H9 (cell line): ENCODE measurements around the gene INPP4A. TPM values are rescaled to one million over a fixed set of nuclear protein-coding genes. Genes with fewer than 3 reads are reported as not detected.
A peak's percentile ranks its signal among the peaks of the same experiment; 100 is the strongest.
"Not testable (repeated sequence)": the region's sequence is repeated elsewhere in the genome, so short reads cannot be mapped to it uniquely, and the experiment has no call there.

ENCODE experiments used
- DNase-seq: peaks from one replicate; pipeline ENCODE4 v3.0.0-alpha.2; 2017
- H2AFZ ChIP-seq: one replicate; pipeline ENCODE4 v1.6.1; 2013; ENCODE audit warnings: mild to moderate bottlenecking, low read length, control low read depth, moderate library complexity
- H2AK5ac ChIP-seq: 2 replicates; pipeline ENCODE4 v1.6.1; 2013; ENCODE audit warnings: low read length, control low read depth, mixed read lengths; ENCODE audit not compliant: insufficient read length
- H2BK120ac ChIP-seq: one replicate; pipeline ENCODE4 v1.6.1; 2013; ENCODE audit warnings: low read depth, mild to moderate bottlenecking, low read length, control low read depth, inconsistent platforms; ENCODE audit not compliant: poor library complexity, severe bottlenecking
- H2BK12ac ChIP-seq: 2 replicates; pipeline ENCODE4 v1.6.1; 2013; ENCODE audit warnings: low read length, control low read depth, mixed read lengths, low read depth; ENCODE audit not compliant: insufficient read length
- H2BK15ac ChIP-seq: 2 replicates; pipeline ENCODE4 v1.6.1; 2013; ENCODE audit warnings: low read depth, low read length, control low read depth
- H2BK20ac ChIP-seq: one replicate; pipeline ENCODE4 v1.6.1; 2013; ENCODE audit warnings: low read depth, mild to moderate bottlenecking, low read length, control low read depth, inconsistent platforms; ENCODE audit not compliant: poor library complexity, severe bottlenecking
- H2BK5ac ChIP-seq: 2 replicates; pipeline ENCODE4 v1.6.1; 2013; ENCODE audit warnings: low read length, control low read depth, mixed read lengths; ENCODE audit not compliant: insufficient read length
- H3K14ac ChIP-seq: 2 replicates; pipeline ENCODE4 v1.6.1; 2013; ENCODE audit warnings: low read length, control low read depth; ENCODE audit not compliant: insufficient read depth
- H3K18ac ChIP-seq: 2 replicates; pipeline ENCODE4 v1.6.1; 2013; ENCODE audit warnings: low read depth, mild to moderate bottlenecking, mixed read lengths, low read length, control low read depth; ENCODE audit not compliant: insufficient read length
- H3K23ac ChIP-seq: 2 replicates; pipeline ENCODE4 v1.6.1; 2013; ENCODE audit warnings: low read length, control low read depth, mixed read lengths, low read depth; ENCODE audit not compliant: insufficient read length
- H3K23me2 ChIP-seq: 2 replicates; pipeline ENCODE4 v1.6.1; 2013; ENCODE audit warnings: low read depth, mild to moderate bottlenecking, mixed read lengths, low read length, control low read depth; ENCODE audit not compliant: insufficient read length, poor library complexity, severe bottlenecking
- H3K27ac ChIP-seq: 2 replicates; pipeline ENCODE4 v1.5.1; 2013; ENCODE audit warnings: low read length, control low read depth, mixed read lengths, low read depth; ENCODE audit not compliant: insufficient read length
- H3K27me3 ChIP-seq: 2 replicates; pipeline ENCODE4 v1.6.1; 2013; ENCODE audit warnings: low read length, control low read depth, inconsistent platforms; ENCODE audit not compliant: insufficient read depth
- H3K4ac ChIP-seq: 2 replicates; pipeline ENCODE4 v1.6.1; 2013; ENCODE audit warnings: low read depth, mild to moderate bottlenecking, control low read depth, inconsistent platforms, low read length, moderate library complexity
- H3K4me1 ChIP-seq: 2 replicates; pipeline ENCODE4 v1.6.1; 2013; ENCODE audit warnings: low read length, control low read depth, inconsistent platforms; ENCODE audit not compliant: insufficient read depth
- H3K4me2 ChIP-seq: 2 replicates; pipeline ENCODE4 v1.6.1; 2013; ENCODE audit warnings: low read length, control low read depth, mixed read lengths; ENCODE audit not compliant: insufficient read length, insufficient read depth
- H3K56ac ChIP-seq: 2 replicates; pipeline ENCODE4 v1.6.1; 2013; ENCODE audit warnings: low read depth, mild to moderate bottlenecking, mixed read lengths, low read length, control low read depth; ENCODE audit not compliant: insufficient read length
- H3K79me1 ChIP-seq: 2 replicates; pipeline ENCODE4 v1.6.1; 2013; ENCODE audit warnings: low read depth, mild to moderate bottlenecking, moderate library complexity, low read length, control low read depth, inconsistent platforms; ENCODE audit not compliant: insufficient read depth, poor library complexity, severe bottlenecking
- H3K79me2 ChIP-seq: 2 replicates; pipeline ENCODE4 v1.6.1; 2013; ENCODE audit warnings: low read length, control low read depth, inconsistent platforms; ENCODE audit not compliant: insufficient read depth
- H3K9ac ChIP-seq: 2 replicates; pipeline ENCODE4 v1.6.1; 2013; ENCODE audit warnings: low read length, control low read depth, mixed read lengths; ENCODE audit not compliant: insufficient read length; ENCODE audit errors: extremely low read depth
- H3K9me3 ChIP-seq: one replicate; pipeline ENCODE4 v1.6.1; 2013; ENCODE audit warnings: low read depth, low read length, inconsistent platforms; ENCODE audit not compliant: control insufficient read depth
- H3T11ph ChIP-seq: one replicate; pipeline ENCODE4 v1.6.1; 2013; ENCODE audit warnings: mild to moderate bottlenecking, low read length, control low read depth, inconsistent platforms
- H4K20me1 ChIP-seq: one replicate; pipeline ENCODE4 v1.6.1; 2013; ENCODE audit not compliant: control insufficient read depth, insufficient read length, insufficient read depth
- H4K5ac ChIP-seq: 2 replicates; pipeline ENCODE4 v1.6.1; 2013; ENCODE audit warnings: low read depth, mild to moderate bottlenecking, mixed read lengths, low read length, control low read depth; ENCODE audit not compliant: insufficient read length
- H4K8ac ChIP-seq: replicated peaks from 2 replicates; pipeline ENCODE4 v1.6.1; 2013; ENCODE audit warnings: low read length, control low read depth, mixed read lengths, low read depth; ENCODE audit not compliant: insufficient read length
- H4K91ac ChIP-seq: 2 replicates; pipeline ENCODE4 v1.6.1; 2013; ENCODE audit warnings: low read depth, mild to moderate bottlenecking, moderate library complexity, mixed read lengths, low read length, control low read depth; ENCODE audit not compliant: insufficient read length
- H3K27ac Mint-ChIP-seq, 3 experiments: 2 replicates in 2 of 3; 3 replicates in 1 of 3; pipeline ENCODE4 v1.8.0; 2020 to 2021; ENCODE audit warnings: mixed read lengths in 3 of 3, mild to moderate bottlenecking in 1 of 3, moderate library complexity in 1 of 3
- H3K27me3 Mint-ChIP-seq: 2 replicates; pipeline ENCODE4 v1.8.0; 2021; ENCODE audit warnings: low read depth, mild to moderate bottlenecking, moderate library complexity, mixed read lengths
- H3K36me3 Mint-ChIP-seq, 3 experiments: 2 replicates in 2 of 3; 3 replicates in 1 of 3; pipeline ENCODE4 v1.8.0; 2020 to 2021; ENCODE audit warnings: low read depth in 3 of 3, mixed read lengths in 3 of 3; ENCODE audit not compliant: insufficient read depth in 1 of 3
- H3K4me1 Mint-ChIP-seq, 2 experiments: 2 replicates each; pipeline ENCODE4 v1.8.0; 2020; ENCODE audit warnings: mixed read lengths in 2 of 2
- H3K4me3 Mint-ChIP-seq, 2 experiments: 2 replicates in 1 of 2; 3 replicates in 1 of 2; pipeline ENCODE4 v1.8.0; 2020 to 2021; ENCODE audit warnings: mild to moderate bottlenecking in 2 of 2, mixed read lengths in 2 of 2, moderate library complexity in 1 of 2
- H3K9me3 Mint-ChIP-seq, 2 experiments: 2 replicates in 1 of 2; 3 replicates in 1 of 2; pipeline ENCODE4 v1.8.0; 2020; ENCODE audit warnings: mild to moderate bottlenecking in 2 of 2, mixed read lengths in 2 of 2, moderate library complexity in 1 of 2
- WGBS: extraction: QIAGEN DNeasy Blood & Tissue Kit; methylation state at CpG from one replicate; pipeline ENCODE4 v1.1.7; 2013; ENCODE audit warnings: missing lambda C conversion rate, low lambda C conversion rate, mixed read lengths; ENCODE audit not compliant: insufficient read length; ENCODE audit errors: extremely low coverage; 5-methylcytosine and 5-hydroxymethylcytosine counted together
- total RNA-seq: library from RNA; stranded (reverse); gene quantifications from 2 replicates; pipeline ENCODE4 v1.2.1, GENCODE V29; 2021
- TF ChIP-seq, protein P1 (sequence below): fragments of 200-600 bp; sonication (generic); conservative IDR thresholded peaks from 3 replicates; pipeline ENCODE4 v1.8.0; 2021; ENCODE audit warnings: antibody characterized with exemption, mild to moderate bottlenecking

INPP4A gene
- total RNA-seq, 1 experiment from 2014 or later: 55.2 TPM

DNA sequence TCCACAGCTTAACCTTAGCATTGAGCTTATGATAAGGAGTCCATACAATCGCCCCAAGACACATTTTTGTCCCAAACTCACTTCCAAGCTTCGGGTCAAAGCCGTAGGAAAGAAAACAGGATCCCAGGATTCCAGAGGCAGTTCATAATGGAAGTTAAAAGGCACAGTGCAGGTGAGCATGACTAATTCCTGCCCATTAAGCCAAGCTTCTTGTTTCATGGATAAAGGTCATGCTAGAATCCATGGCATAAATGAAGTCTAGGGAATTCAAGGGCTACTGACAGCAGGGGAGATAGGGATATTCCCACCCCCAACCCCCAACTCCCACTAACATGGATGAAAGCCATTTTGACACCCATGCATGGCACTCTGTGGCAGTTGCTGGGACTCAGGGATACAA lies 10.2 kb upstream of the INPP4A start:
- no peak overlapping the region for H3T11ph ChIP-seq
- no peak overlapping the region for H3K4ac ChIP-seq
- no peak overlapping the region for H3K27ac Mint-ChIP-seq
- no peak overlapping the region for H2BK20ac ChIP-seq
- no peak overlapping the region for H2BK15ac ChIP-seq
- no peaks in the 10 kb centered on the region for H3K4me1 ChIP-seq
- no peak overlapping the region for H3K23ac ChIP-seq
- H4K20me1 ChIP-seq: no peaks in the 10 kb centered on the region
- no peak overlapping the region for H2BK12ac ChIP-seq
- H3K14ac ChIP-seq: no peak overlapping the region
- TF ChIP-seq, protein P1, sequence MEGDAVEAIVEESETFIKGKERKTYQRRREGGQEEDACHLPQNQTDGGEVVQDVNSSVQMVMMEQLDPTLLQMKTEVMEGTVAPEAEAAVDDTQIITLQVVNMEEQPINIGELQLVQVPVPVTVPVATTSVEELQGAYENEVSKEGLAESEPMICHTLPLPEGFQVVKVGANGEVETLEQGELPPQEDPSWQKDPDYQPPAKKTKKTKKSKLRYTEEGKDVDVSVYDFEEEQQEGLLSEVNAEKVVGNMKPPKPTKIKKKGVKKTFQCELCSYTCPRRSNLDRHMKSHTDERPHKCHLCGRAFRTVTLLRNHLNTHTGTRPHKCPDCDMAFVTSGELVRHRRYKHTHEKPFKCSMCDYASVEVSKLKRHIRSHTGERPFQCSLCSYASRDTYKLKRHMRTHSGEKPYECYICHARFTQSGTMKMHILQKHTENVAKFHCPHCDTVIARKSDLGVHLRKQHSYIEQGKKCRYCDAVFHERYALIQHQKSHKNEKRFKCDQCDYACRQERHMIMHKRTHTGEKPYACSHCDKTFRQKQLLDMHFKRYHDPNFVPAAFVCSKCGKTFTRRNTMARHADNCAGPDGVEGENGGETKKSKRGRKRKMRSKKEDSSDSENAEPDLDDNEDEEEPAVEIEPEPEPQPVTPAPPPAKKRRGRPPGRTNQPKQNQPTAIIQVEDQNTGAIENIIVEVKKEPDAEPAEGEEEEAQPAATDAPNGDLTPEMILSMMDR: no peak
- H4K91ac ChIP-seq: no peak overlapping the region
- WGBS: no CpG with 5 or more reads among the region's 3 CpGs
- H3K36me3 Mint-ChIP-seq: peaks cover 14 to 75% (median 46%) of the 10 kb centered on the region in 3 experiments
- H4K5ac ChIP-seq: no peak overlapping the region
- H3K4me3 Mint-ChIP-seq: no peak overlapping the region
- no peak overlapping the region for H2AFZ ChIP-seq
- peaks cover 17% of the 10 kb centered on the region for H3K9me3 ChIP-seq
- no peak overlapping the region for H3K18ac ChIP-seq
- DNase-seq: no peak
- H2AK5ac ChIP-seq: no peak overlapping the region
- H3K9me3 Mint-ChIP-seq: peaks cover 56 to 62% of the 10 kb centered on the region in 2 experiments
- H3K79me2 ChIP-seq: no peaks in the 10 kb centered on the region
- no peaks in the 10 kb centered on the region for H3K79me1 ChIP-seq
- no peak overlapping the region for H3K9ac ChIP-seq
- no peak overlapping the region for H3K27ac ChIP-seq
- H3K27me3 ChIP-seq: no peaks in the 10 kb centered on the region
- H2BK5ac ChIP-seq: no peak overlapping the region
- peaks cover 33 to 34% of the 10 kb centered on the region in 2 experiments for H3K4me1 Mint-ChIP-seq
- no peak overlapping the region for H3K4me2 ChIP-seq
- H3K56ac ChIP-seq: no peak overlapping the region
- H3K27me3 Mint-ChIP-seq: peaks cover 5% of the 10 kb centered on the region; the same call in 1 of the 2 replicates
- H2BK120ac ChIP-seq: no peak overlapping the region
- no peak overlapping the region for H4K8ac ChIP-seq
- no peaks in the 10 kb centered on the region for H3K23me2 ChIP-seq

DNA sequence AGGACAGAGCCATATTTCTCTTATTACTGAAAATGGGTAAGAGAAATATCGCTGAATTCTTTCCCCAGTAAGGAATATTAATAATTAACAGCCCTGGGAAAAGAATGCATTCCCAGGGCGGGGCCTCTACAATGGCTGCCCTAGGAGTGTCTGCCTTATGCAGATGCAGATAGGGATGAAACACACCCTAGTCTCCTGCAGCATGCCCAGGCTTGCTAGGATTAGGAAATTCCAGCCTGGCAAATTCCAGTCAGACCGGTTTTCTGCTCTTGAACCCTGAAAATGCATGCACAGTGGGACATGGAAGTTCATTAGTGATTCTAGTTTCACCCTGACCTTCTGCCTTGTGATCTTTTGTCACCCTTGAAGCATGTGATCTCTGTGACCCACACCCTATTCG lies 9.0 kb upstream of the INPP4A start:
- not testable (repeated sequence) for H3K27ac ChIP-seq, H3K27me3 ChIP-seq, H2BK20ac ChIP-seq, H3K4me3 Mint-ChIP-seq, H4K91ac ChIP-seq, H2AK5ac ChIP-seq, H3K4me2 ChIP-seq, H3K9ac ChIP-seq, H4K5ac ChIP-seq, H3K14ac ChIP-seq, H2BK120ac ChIP-seq, H3K23ac ChIP-seq, H4K20me1 ChIP-seq, H2BK15ac ChIP-seq, H2BK5ac ChIP-seq, H3K56ac ChIP-seq, H3K18ac ChIP-seq, H4K8ac ChIP-seq, H2BK12ac ChIP-seq, H3T11ph ChIP-seq, H3K27me3 Mint-ChIP-seq, H3K23me2 ChIP-seq, H3K79me1 ChIP-seq, H3K4ac ChIP-seq, H3K79me2 ChIP-seq, H2AFZ ChIP-seq, H3K4me1 ChIP-seq
- WGBS: no CpG with 5 or more reads among the region's 4 CpGs
- H3K36me3 Mint-ChIP-seq: peaks cover 15 to 74% (median 50%) of the 10 kb centered on the region in 3 experiments
- H3K4me1 Mint-ChIP-seq: peaks cover 30 to 31% of the 10 kb centered on the region in 2 experiments
- H3K27ac Mint-ChIP-seq: peak overlapping the region in 2 of 3 experiments; percentile 87 to 90; a peak in 4 of 7 replicates
- H3K9me3 Mint-ChIP-seq: peaks cover 62% of the 10 kb centered on the region in 2 experiments
- H3K9me3 ChIP-seq: peaks cover 17% of the 10 kb centered on the region
- peak; percentile 37 for DNase-seq
